ENCODE measurements around the gene AGA. TPM values are rescaled to one million over a fixed set of nuclear protein-coding genes. Genes with fewer than 3 reads are reported as not detected.

Gene AGA
- polyA plus RNA-seq, 1 of the 3 experiments (the other 2 are of a cell fraction): 36.8 TPM

GRCh38 chr4:177391287-177391686, 51.0 kb downstream of the AGA start:
- no peak overlapping the region for H3K27ac ChIP-seq (ENCODE audit: low read depth in 2 of 2, low read length in 1 of 2)
- H3K9ac ChIP-seq: no peak overlapping the region
- H3K9me3 ChIP-seq: no peaks in the 10 kb centered on the region
- TF ChIP-seq MXI1 (IDR thresholded peaks at IDR 0.05; ENCODE audit: low read depth, low read length) (no peak), EZH2phosphoT487 (IDR thresholded peaks at IDR 0.05; ENCODE audit: borderline replicate concordance, low read depth) (no peak), ELF1 (IDR thresholded peaks at IDR 0.05) (no peak), FOXM1 (IDR thresholded peaks at IDR 0.05; ENCODE audit: low read depth) (no peak), FOXJ3 (CRISPR knock-in tag; IDR thresholded peaks at IDR 0.05) (no peak), TEAD4 (IDR thresholded peaks at IDR 0.05; ENCODE audit: borderline replicate concordance, insufficient read depth) (no peak), POLR2AphosphoS5 (IDR thresholded peaks at IDR 0.05; ENCODE audit: low read depth, low read length) (no peak), YY1 (IDR thresholded peaks at IDR 0.05; ENCODE audit: low read depth) (no peak), TAF1 (IDR thresholded peaks at IDR 0.05; ENCODE audit: borderline replicate concordance, low read depth, low read length) (no peak), ZBTB33 (IDR thresholded peaks at IDR 0.05; ENCODE audit: borderline replicate concordance, low read depth) (no peak), GABPA (IDR thresholded peaks at IDR 0.05; ENCODE audit: low read depth) (no peak), SIN3A (IDR thresholded peaks at IDR 0.05; ENCODE audit: borderline replicate concordance, low read depth, low read length) (no peak), USF2 (IDR thresholded peaks at IDR 0.05; ENCODE audit: borderline replicate concordance, low read depth, low read length) (no peak), MAX (IDR thresholded peaks at IDR 0.05; ENCODE audit: low read depth) (no peak), RAD21 (IDR thresholded peaks at IDR 0.05; ENCODE audit: low read length) (no peak), RFX5 (IDR thresholded peaks at IDR 0.05; ENCODE audit: low read length) (no peak), EP300 (IDR thresholded peaks at IDR 0.05; ENCODE audit: borderline replicate concordance in 1 of 2, low read depth in 1 of 2, low read length in 1 of 2) (no peak)
- TF ChIP-seq, protein P1, sequence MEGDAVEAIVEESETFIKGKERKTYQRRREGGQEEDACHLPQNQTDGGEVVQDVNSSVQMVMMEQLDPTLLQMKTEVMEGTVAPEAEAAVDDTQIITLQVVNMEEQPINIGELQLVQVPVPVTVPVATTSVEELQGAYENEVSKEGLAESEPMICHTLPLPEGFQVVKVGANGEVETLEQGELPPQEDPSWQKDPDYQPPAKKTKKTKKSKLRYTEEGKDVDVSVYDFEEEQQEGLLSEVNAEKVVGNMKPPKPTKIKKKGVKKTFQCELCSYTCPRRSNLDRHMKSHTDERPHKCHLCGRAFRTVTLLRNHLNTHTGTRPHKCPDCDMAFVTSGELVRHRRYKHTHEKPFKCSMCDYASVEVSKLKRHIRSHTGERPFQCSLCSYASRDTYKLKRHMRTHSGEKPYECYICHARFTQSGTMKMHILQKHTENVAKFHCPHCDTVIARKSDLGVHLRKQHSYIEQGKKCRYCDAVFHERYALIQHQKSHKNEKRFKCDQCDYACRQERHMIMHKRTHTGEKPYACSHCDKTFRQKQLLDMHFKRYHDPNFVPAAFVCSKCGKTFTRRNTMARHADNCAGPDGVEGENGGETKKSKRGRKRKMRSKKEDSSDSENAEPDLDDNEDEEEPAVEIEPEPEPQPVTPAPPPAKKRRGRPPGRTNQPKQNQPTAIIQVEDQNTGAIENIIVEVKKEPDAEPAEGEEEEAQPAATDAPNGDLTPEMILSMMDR (IDR thresholded peaks at IDR 0.05): no peak
- H3K4me1 ChIP-seq (ENCODE audit: control insufficient read depth in 1 of 2, insufficient read depth in 2 of 2, low read depth in 1 of 2, low read length in 1 of 2): no peaks in the 10 kb centered on the region
- ChIA-PET CTCF (interaction anchor here (0.8 kb wide), 2 partner anchors 10 to 130 kb away, joined by 3 read pairs; no protein-coding TSS in a partner anchor), POLR2A (no interaction called here)
- no peaks in the 10 kb centered on the region for H3K36me3 ChIP-seq (replicated peaks in 1 of 2; ENCODE audit: control insufficient read depth in 1 of 2, insufficient read depth in 2 of 2, low read length in 1 of 2)
- no peak overlapping the region for H3K4me3 ChIP-seq (ENCODE audit: low read depth in 2 of 2, low read length in 1 of 2)
- no peaks in the 10 kb centered on the region for H3K9me2 ChIP-seq
- 72% methylated on average over 3 of the region's 3 CpGs for WGBS (ENCODE audit: low lambda C conversion rate)
- H3K27me3 ChIP-seq (ENCODE audit: insufficient read depth): no peaks in the 10 kb centered on the region
- no peaks in the 10 kb centered on the region for H4K20me1 ChIP-seq (ENCODE audit: insufficient read depth)
- H3F3A ChIP-seq (replicated peaks; ENCODE audit: insufficient read depth): no peaks in the 10 kb centered on the region
- no peak overlapping the region for H2AFZ ChIP-seq (ENCODE audit: low read depth)
- DNase-seq: no peak
- H3K4me2 ChIP-seq: no peak overlapping the region
- no peaks in the 10 kb centered on the region for H3K79me2 ChIP-seq (ENCODE audit: insufficient read depth)

Data from SK-N-SH (cell line).